Measurements from ENCODE around the gene ADGRD1.
"Not testable (repeated sequence)": the region's sequence is repeated elsewhere in the genome, so short reads cannot be mapped to it uniquely, and the experiment has no call there.

Gene ADGRD1

GRCh38 chr12:131057211-131057721 lies 103.6 kb downstream of the ADGRD1 start:
- DNase-seq (ENCODE audit: low read depth) = no peak

- DNase-seq (ENCODE audit: low read depth) = no peak
Measured at GRCh38 chr12:131057722-131058515, 104.2 kb downstream of the ADGRD1 start.

- DNase-seq (ENCODE audit: low read depth) = no peak
Measured at GRCh38 chr12:131058700-131059099, 105.0 kb downstream of the ADGRD1 start.

GRCh38 chr12:131060011-131060703 lies 106.5 kb downstream of the ADGRD1 start:
- DNase-seq (ENCODE audit: low read depth) = no peak

- no peak for DNase-seq (ENCODE audit: low read depth)
Measured at GRCh38 chr12:131061041-131061806, 107.5 kb downstream of the ADGRD1 start.

GRCh38 chr12:131063413-131063812 lies 109.7 kb downstream of the ADGRD1 start:
- DNase-seq (ENCODE audit: low read depth) = no peak

- no peak for DNase-seq (ENCODE audit: low read depth)
Measured at GRCh38 chr12:131063960-131064359, 110.3 kb downstream of the ADGRD1 start.

GRCh38 chr12:131065279-131065678 lies 111.6 kb downstream of the ADGRD1 start:
- DNase-seq (ENCODE audit: low read depth) = no peak

- DNase-seq (ENCODE audit: low read depth) = no peak
Measured at GRCh38 chr12:131065801-131066200, 112.1 kb downstream of the ADGRD1 start.

- no peak for DNase-seq (ENCODE audit: low read depth)
Measured at GRCh38 chr12:131066207-131066885, 112.6 kb downstream of the ADGRD1 start.

- no peak for DNase-seq (ENCODE audit: low read depth)
Measured at GRCh38 chr12:131066886-131067490, 113.3 kb downstream of the ADGRD1 start.

- no peak for DNase-seq (ENCODE audit: low read depth)
Measured at GRCh38 chr12:131067981-131068851, 114.5 kb downstream of the ADGRD1 start.

GRCh38 chr12:131068926-131069720 lies 115.4 kb downstream of the ADGRD1 start:
- not testable (repeated sequence) for DNase-seq (ENCODE audit: low read depth)

GRCh38 chr12:131070136-131070535 lies 116.4 kb downstream of the ADGRD1 start:
- DNase-seq (ENCODE audit: low read depth) = not testable (repeated sequence)

GRCh38 chr12:131070668-131071067 lies 117.0 kb downstream of the ADGRD1 start:
- DNase-seq (ENCODE audit: low read depth) = not testable (repeated sequence)

GRCh38 chr12:131071234-131071820 lies 117.6 kb downstream of the ADGRD1 start:
- not testable (repeated sequence) for DNase-seq (ENCODE audit: low read depth)

- not testable (repeated sequence) for DNase-seq (ENCODE audit: low read depth)
Measured at GRCh38 chr12:131071950-131072349, 118.2 kb downstream of the ADGRD1 start.

- DNase-seq (ENCODE audit: low read depth) = no peak
Measured at GRCh38 chr12:131072451-131073230, 118.9 kb downstream of the ADGRD1 start.
